NT2/D1 (cell line): ENCODE measurements around the gene UNC45A.

Source experiments
- DNase-seq: peaks from one replicate; pipeline ENCODE4 v3.0.0-alpha.2; 2011; ENCODE audit warnings: low read depth, low spot score
- H3K27me3 ChIP-seq: 2 replicates; pipeline ENCODE4 v1.6.0; 2011; ENCODE audit warnings: mild to moderate bottlenecking; ENCODE audit not compliant: insufficient read length, insufficient read depth
- H3K36me3 ChIP-seq: 2 replicates; pipeline ENCODE4 v1.6.1; 2011; ENCODE audit warnings: mild to moderate bottlenecking, low read length, mixed read lengths; ENCODE audit not compliant: insufficient read depth, insufficient read length
- H3K4me1 ChIP-seq: 2 replicates; pipeline ENCODE4 v1.5.1; 2011; ENCODE audit not compliant: insufficient read depth, insufficient read length
- H3K4me3 ChIP-seq: 2 replicates; pipeline ENCODE4 v1.5.1; 2011; ENCODE audit warnings: low read depth; ENCODE audit not compliant: insufficient read length
- H3K9ac ChIP-seq: 2 replicates; pipeline ENCODE4 v1.6.0; 2011; ENCODE audit warnings: low read depth; ENCODE audit not compliant: insufficient read length
- H3K9me3 ChIP-seq: 2 replicates; pipeline ENCODE4 v1.5.1; 2011; ENCODE audit warnings: mild to moderate bottlenecking, low read length; ENCODE audit not compliant: insufficient read depth
- SUZ12 ChIP-seq: IDR thresholded peaks from 2 replicates; pipeline ENCODE4 v1.6.1; 2011; ENCODE audit not compliant: insufficient read length, insufficient read depth; ENCODE audit errors: extremely low read depth
- YY1 ChIP-seq: IDR thresholded peaks from 2 replicates; pipeline ENCODE4 v1.6.1; 2011; ENCODE audit not compliant: insufficient read length, insufficient read depth
- ZNF274 ChIP-seq: IDR thresholded peaks from 2 replicates; pipeline ENCODE4 v1.6.1; 2011; ENCODE audit warnings: mild to moderate bottlenecking, low read depth, low read length

The UNC45A gene

GRCh38 chr15:90959028-90959595, 24.0 kb downstream of the UNC45A start:
- TF ChIP-seq SUZ12 (no peak), YY1 (no peak), ZNF274 (no peak)
- Histone ChIP-seq H3K4me3 (no peak overlapping the region), H3K36me3 (peaks cover 47% of the 10 kb centered on the region), H3K9ac (no peak overlapping the region), H3K27me3 (peaks cover 7% of the 10 kb centered on the region), H3K4me1 (peaks cover 8% of the 10 kb centered on the region), H3K9me3 (no peaks in the 10 kb centered on the region)
- no peak for DNase-seq

GRCh38 chr15:90959894-90960293, 24.8 kb downstream of the UNC45A start:
- Histone ChIP-seq H3K4me3 (no peak overlapping the region), H3K27me3 (peaks cover 7% of the 10 kb centered on the region), H3K9me3 (no peaks in the 10 kb centered on the region), H3K9ac (no peak overlapping the region), H3K36me3 (peaks cover 51% of the 10 kb centered on the region), H3K4me1 (peaks cover 8% of the 10 kb centered on the region)
- no peak for DNase-seq
- TF ChIP-seq SUZ12 (no peak), YY1 (no peak)

GRCh38 chr15:90960298-90961091, 25.4 kb downstream of the UNC45A start:
- TF ChIP-seq SUZ12: no peak
- no peak for TF ChIP-seq YY1
- no peak for TF ChIP-seq ZNF274
- Histone ChIP-seq H3K4me1 (peaks cover 8% of the 10 kb centered on the region), H3K9me3 (no peaks in the 10 kb centered on the region), H3K4me3 (no peak overlapping the region), H3K36me3 (peaks cover 57% of the 10 kb centered on the region), H3K9ac (no peak overlapping the region), H3K27me3 (peaks cover 7% of the 10 kb centered on the region)
- DNase-seq: no peak

- DNase-seq: no peak
- Histone ChIP-seq H3K27me3 (peaks cover 7% of the 10 kb centered on the region), H3K9me3 (no peaks in the 10 kb centered on the region), H3K36me3 (peaks cover 72% of the 10 kb centered on the region), H3K4me3 (no peak overlapping the region), H3K4me1 (peaks cover 10% of the 10 kb centered on the region), H3K9ac (no peak overlapping the region)
- TF ChIP-seq ZNF274: no peak
- no peak for TF ChIP-seq SUZ12
- no peak for TF ChIP-seq YY1
These were observed 26.9 kb downstream of the UNC45A start for GRCh38 chr15:90962021-90962420.

- Histone ChIP-seq H3K4me3 (no peak overlapping the region), H3K36me3 (peaks cover 89% of the 10 kb centered on the region), H3K27me3 (no peaks in the 10 kb centered on the region), H3K9ac (no peak overlapping the region), H3K9me3 (no peaks in the 10 kb centered on the region), H3K4me1 (peaks cover 2% of the 10 kb centered on the region)
- no peak for DNase-seq
- no peak for TF ChIP-seq ZNF274
- TF ChIP-seq YY1: no peak
- TF ChIP-seq SUZ12: no peak
These were observed 31.2 kb downstream of the UNC45A start for GRCh38 chr15:90966262-90966661.

GRCh38 chr15:90967206-90967605, 32.1 kb downstream of the UNC45A start:
- no peaks in the 10 kb centered on the region for H3K9me3 ChIP-seq
- H3K4me1 ChIP-seq: peaks cover 2% of the 10 kb centered on the region
- DNase-seq: no peak
- H3K4me3 ChIP-seq: no peak overlapping the region
- no peak overlapping the region for H3K9ac ChIP-seq
- no peak for TF ChIP-seq YY1
- no peaks in the 10 kb centered on the region for H3K27me3 ChIP-seq
- H3K36me3 ChIP-seq: peaks cover 88% of the 10 kb centered on the region

- Histone ChIP-seq H3K9ac (no peak overlapping the region), H3K36me3 (peaks cover 92% of the 10 kb centered on the region), H3K9me3 (no peaks in the 10 kb centered on the region), H3K27me3 (no peaks in the 10 kb centered on the region), H3K4me1 (peaks cover 2% of the 10 kb centered on the region), H3K4me3 (no peak overlapping the region)
- no peak for TF ChIP-seq SUZ12
- TF ChIP-seq ZNF274: no peak
- TF ChIP-seq YY1: no peak
- DNase-seq: no peak
These were observed 33.3 kb downstream of the UNC45A start for GRCh38 chr15:90968434-90968833.
